ENCODE measurements around the gene TESPA1.

Gene TESPA1

GRCh38 chr12:54983536-54984101, 943 bp downstream of the TESPA1 start:
- DNase-seq (ENCODE audit: low spot score), result peak; percentile 44

GRCh38 chr12:54981796-54982195, 2.8 kb downstream of the TESPA1 start:
- DNase-seq (ENCODE audit: low spot score), result no peak

GRCh38 chr12:54980341-54980740, 4.2 kb downstream of the TESPA1 start:
- peak; percentile 57 for DNase-seq (ENCODE audit: low spot score)

- peak; percentile 40 for DNase-seq (ENCODE audit: low spot score)
These were observed 6.7 kb downstream of the TESPA1 start for GRCh38 chr12:54977857-54978256.

GRCh38 chr12:54977155-54977554, 7.4 kb downstream of the TESPA1 start:
- no peak for DNase-seq (ENCODE audit: low spot score)

- no peak for DNase-seq (ENCODE audit: low spot score)
These were observed 8.7 kb downstream of the TESPA1 start for GRCh38 chr12:54975875-54976274.

- DNase-seq (ENCODE audit: low spot score), result no peak
These were observed 9.3 kb downstream of the TESPA1 start for GRCh38 chr12:54975272-54975671.

GRCh38 chr12:54974279-54974678, 10.3 kb downstream of the TESPA1 start:
- no peak for DNase-seq (ENCODE audit: low spot score)

GRCh38 chr12:54973556-54973955, 11.0 kb downstream of the TESPA1 start:
- DNase-seq (ENCODE audit: low spot score), result no peak

GRCh38 chr12:54970741-54971140, 13.8 kb downstream of the TESPA1 start:
- no peak for DNase-seq (ENCODE audit: low spot score)

- peak; percentile 50 for DNase-seq (ENCODE audit: low spot score)
These were observed 16.3 kb downstream of the TESPA1 start for GRCh38 chr12:54968181-54968730.

- DNase-seq (ENCODE audit: low spot score), result no peak
These were observed 17.1 kb downstream of the TESPA1 start for GRCh38 chr12:54967461-54967860.

GRCh38 chr12:54961190-54961589, 23.4 kb downstream of the TESPA1 start:
- no peak for DNase-seq (ENCODE audit: low spot score)

- no peak for DNase-seq (ENCODE audit: low spot score)
These were observed 25.1 kb downstream of the TESPA1 start for GRCh38 chr12:54959291-54960018.

- peak; percentile 73 for DNase-seq (ENCODE audit: low spot score)
These were observed 26.4 kb downstream of the TESPA1 start for GRCh38 chr12:54958048-54958658.

- DNase-seq (ENCODE audit: low spot score), result no peak
These were observed 27.5 kb downstream of the TESPA1 start for GRCh38 chr12:54956818-54957641.

- DNase-seq (ENCODE audit: low spot score), result peak; percentile 41
These were observed 28.2 kb downstream of the TESPA1 start for GRCh38 chr12:54956322-54956721.

GRCh38 chr12:54954801-54955200, 29.8 kb downstream of the TESPA1 start:
- DNase-seq (ENCODE audit: low spot score), result no peak

- DNase-seq (ENCODE audit: low spot score), result no peak
These were observed 30.3 kb downstream of the TESPA1 start for GRCh38 chr12:54954228-54954627.

GRCh38 chr12:54950071-54950727, 34.4 kb downstream of the TESPA1 start:
- no peak for DNase-seq (ENCODE audit: low spot score)

GRCh38 chr12:54949073-54949711, 35.4 kb downstream of the TESPA1 start:
- no peak for DNase-seq (ENCODE audit: low spot score)

Measured in CD4-positive, alpha-beta T cell treated with Interleukin-2 at 100 ng/mL for 4 hours (primary cell).